Iris pigment epithelial cell (primary cell): ENCODE results near the gene MYL5.
"Not testable (repeated sequence)": the region's sequence is repeated elsewhere in the genome, so short reads cannot be mapped to it uniquely, and the experiment has no call there.

Experiments used
- DNase-seq: peaks from one replicate; pipeline ENCODE4 v3.0.0-alpha.2; 2011; ENCODE audit warnings: low read depth

MYL5 gene

DNA sequence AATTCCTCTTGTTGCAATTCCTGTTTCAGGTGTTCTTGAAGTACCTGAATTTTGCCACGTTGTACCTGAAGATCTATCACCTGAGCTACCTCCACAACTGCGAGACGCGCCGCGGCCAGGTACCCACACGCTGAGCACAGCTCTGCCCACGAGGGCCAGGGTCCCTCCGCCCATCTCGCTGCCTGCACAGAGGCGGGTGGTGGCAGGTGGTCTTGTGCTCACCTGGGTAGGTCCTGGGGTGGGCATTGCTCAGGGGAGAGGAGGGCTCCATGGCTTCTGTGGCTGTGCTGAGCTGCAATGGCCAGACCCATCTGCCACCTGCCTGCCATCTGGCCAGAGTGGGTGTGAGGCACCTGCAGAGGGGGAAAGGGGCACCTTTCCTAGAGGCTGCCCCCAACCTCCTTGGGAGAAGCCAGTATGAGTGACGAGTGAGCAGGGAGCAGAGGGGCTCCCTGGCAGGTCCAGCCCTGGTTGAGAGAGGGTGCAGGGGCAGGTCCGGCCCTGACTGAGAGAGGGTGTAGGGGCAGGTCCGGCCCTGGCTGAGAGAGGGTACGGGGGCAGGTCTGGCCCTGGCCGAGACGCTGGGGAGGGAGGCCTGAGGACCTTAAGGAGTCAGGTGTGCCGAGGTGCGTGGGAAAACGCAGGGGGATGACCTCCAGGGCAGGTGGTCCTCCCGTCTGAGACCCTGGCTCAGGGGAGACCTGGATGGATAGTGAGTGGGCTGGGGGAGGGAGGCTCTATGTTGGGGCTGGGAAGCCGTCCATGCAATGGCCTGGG lies 38.3 kb upstream of the MYL5 start:
- DNase-seq, result no peak

DNA sequence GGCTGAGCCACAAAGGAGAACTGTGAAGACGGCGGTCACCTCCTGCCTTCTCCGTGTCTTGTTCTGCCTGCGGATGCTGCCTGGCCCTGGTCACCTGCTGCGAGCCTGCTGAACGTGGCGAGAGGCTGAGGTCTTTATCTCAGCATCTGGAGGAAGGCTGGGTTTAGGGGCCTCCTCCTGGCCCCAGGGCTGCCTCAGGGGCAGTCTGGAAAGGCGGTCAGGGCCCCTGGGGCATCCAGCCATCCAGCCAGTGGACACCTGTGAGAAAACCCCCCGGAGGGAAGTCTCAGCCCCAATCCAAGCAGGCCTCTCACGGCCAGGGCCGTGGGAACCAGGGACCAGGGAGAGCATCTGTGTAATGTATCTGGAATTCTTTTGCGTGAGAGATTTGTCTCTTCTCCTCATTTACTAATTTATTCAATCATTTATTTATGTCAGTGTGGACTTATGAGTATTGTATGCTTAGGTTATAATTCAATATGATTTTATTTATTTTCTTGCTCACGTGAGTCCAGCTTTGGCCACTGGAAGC lies 37.6 kb upstream of the MYL5 start:
- no peak for DNase-seq

DNA sequence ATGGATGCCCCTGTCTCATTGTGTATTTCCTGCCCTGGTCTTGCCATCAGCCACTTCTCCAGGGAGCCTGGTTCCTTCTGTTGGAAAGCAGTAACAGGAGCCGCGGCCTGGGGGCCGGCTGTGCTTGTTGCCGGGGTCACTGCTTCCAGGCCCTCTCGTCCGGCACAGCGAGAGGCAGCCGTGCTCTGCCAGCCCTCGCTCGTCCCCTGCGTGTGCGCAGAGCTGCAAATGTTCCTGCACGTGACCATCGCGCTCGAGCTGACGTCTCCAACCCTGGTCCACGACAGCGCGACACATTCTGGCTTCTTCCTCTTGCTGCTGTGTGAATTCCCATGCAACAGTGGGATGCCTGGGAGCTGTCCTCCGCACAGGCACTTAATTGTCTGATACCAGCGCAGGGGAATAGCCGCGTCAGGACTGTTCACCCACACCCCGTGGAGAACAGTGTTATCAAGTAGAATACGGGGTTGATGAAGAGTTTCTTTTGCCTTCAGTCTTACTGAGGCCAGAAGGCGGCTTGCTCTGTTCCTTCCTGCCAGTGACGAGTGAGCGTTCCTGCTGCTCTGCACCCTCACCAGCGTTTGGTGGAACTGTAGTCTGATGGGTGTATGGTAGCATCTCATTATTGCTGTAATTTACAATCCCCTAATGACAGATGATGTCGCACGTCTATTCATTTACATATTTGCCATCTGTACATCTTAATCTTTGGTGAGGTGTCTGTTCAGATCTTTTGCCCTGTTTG lies 36.6 kb upstream of the MYL5 start:
- DNase-seq, result no peak

DNA sequence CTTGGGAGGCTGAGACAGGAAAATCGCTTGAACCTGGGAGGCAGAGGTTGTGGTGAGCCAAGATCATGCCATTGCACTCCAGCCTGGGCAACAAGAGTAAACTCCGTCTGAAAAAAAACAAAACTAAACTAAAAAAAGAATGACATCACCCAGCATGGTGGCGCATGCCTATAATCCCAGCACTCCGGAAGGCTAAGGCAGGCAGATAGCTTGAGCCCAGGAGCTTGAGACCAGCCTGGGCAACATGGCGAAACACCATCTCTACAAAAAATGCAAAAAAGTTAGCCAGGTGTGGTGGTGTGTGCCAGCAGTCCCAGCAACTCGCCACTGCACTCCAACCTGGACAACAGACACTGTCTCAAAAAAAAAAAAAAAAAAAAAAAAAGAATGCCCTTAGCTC lies 32.0 kb upstream of the MYL5 start:
- not testable (repeated sequence) for DNase-seq

DNA sequence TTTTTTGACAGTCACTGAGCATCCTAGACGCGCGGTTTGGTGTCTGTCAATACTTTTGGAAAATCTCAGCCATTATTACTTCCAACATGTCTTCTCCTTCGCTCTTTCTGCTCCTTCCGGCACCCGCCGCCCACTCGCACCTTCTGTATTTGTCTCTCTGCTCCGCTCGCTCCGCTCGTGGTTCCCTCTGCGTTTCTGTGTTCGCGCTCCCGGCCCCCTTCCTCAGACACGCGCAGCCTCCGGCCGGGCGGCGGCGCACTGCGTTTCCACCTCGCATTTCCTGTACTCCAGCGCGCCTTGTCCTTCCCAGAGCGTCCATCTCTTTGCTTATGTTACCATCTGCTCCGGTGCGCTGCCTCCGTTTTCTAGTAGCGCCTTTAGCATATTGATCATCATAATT lies 27.9 kb upstream of the MYL5 start:
- no peak for DNase-seq

DNA sequence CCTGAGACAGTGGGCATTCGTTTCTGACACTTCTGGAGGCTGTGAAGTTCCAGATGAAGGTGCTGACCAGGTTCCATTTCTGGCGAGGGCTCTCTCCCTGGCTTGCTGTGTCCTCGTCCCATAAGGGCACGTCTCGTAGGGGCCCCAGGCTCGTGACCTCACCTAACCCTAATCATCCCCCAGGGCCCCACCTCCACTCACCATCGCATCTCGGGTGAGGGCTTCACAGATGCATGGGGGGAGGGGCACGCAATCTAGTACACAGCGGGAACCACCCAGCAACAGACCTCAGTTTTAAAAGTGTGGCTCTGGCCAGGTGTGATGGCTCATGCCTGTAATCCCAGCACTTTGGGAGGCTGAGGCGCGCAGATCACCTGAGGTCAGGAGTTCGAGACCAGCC lies 26.9 kb upstream of the MYL5 start:
- no peak for DNase-seq

DNA sequence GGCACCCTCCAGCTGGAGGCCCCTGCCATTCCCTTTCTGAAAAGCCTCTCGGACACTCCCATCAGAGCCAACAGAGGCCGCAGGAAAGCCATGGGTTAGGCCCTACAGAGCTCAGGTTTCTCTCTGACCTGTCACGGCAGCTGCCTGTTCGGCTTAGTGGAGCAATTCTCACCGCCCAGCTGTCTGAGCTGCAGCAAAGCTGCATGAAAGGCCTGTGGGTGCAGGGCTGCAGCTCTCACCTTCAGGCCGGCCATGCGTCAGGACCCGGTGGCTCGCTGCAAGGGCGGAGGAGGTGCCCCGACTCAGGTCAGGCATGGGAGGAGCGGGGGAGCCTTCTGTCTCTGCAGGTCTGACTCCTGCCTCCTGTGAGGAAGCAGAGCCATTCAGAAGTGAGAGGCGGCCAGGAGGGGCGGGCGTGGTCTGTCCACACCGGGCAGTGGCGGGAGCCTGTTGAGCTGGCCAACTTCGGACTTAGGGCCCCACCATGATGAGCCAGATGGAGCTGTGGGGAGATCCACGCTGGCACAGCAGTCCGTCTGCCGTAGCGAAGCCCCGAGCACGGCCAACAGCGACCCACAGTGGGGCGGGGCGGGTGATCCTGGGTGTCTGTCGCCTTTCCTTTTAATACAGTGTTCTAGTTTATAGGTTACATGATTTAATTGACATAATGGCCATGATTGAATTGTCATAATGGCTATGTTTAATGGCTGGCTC lies 25.6 kb upstream of the MYL5 start:
- DNase-seq, result no peak

DNA sequence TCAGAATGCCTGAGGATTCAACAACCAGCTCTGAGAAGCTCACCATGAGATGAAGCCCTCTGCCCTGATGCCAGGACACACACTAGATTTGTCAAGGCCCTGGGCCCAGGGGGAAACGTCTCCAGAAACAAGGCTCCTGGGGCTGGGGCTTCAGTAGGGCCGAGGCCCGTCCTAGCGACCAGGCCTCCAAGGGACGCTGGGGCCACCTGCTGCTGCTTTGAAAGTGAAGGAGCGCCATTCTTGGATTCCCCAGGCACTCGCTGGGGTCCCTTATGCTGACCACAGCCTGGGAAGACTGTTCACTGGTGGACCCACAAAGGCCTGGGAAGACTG lies 25.1 kb upstream of the MYL5 start:
- no peak for DNase-seq

DNA sequence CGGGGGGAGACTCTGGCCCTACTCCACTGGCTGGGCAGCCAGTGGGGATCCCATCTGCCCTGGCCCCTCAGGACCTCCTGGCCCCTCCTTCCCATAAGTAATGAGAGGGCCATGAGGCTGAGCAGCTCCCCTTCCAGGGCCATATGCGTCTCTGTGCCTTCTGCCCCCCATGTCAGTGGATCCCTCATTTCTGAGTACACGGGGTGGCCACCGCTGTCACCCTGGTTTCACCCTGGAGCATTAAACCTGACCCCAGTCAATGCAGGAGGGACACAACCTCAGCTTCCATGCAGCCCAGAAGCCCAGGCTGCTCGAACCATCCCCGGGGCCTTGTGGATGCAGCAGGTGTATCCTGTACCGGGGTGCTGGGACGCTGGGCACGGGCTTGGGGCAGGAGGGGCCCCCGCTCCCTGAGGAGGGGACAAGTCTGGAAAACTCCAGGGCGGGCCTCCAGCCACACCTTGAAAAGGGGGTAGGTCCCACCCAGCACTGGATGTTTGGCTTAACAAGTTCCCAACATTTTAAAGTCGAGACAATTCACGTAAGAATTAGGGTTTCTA lies 24.5 kb upstream of the MYL5 start:
- no peak for DNase-seq

DNA sequence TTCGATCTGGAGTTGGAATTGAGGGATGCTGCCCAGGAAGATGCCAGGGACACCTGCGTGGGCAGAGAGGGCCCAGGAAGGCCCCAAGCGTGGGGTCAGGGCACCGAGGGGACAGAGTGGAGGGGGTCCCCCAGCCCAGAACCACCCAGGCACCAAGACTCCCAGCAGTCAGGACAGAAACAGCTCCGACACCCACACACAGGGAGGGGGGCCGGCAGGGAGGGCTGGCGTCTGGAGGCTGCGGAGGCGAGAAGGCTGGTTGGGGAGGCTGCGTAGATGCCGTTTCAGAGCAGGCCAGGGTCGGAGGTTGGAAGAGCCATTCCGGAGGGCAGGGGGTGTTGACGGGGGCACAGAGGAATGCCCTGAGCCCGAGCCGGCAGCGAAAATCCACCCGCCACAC lies 23.9 kb upstream of the MYL5 start:
- DNase-seq, result no peak

DNA sequence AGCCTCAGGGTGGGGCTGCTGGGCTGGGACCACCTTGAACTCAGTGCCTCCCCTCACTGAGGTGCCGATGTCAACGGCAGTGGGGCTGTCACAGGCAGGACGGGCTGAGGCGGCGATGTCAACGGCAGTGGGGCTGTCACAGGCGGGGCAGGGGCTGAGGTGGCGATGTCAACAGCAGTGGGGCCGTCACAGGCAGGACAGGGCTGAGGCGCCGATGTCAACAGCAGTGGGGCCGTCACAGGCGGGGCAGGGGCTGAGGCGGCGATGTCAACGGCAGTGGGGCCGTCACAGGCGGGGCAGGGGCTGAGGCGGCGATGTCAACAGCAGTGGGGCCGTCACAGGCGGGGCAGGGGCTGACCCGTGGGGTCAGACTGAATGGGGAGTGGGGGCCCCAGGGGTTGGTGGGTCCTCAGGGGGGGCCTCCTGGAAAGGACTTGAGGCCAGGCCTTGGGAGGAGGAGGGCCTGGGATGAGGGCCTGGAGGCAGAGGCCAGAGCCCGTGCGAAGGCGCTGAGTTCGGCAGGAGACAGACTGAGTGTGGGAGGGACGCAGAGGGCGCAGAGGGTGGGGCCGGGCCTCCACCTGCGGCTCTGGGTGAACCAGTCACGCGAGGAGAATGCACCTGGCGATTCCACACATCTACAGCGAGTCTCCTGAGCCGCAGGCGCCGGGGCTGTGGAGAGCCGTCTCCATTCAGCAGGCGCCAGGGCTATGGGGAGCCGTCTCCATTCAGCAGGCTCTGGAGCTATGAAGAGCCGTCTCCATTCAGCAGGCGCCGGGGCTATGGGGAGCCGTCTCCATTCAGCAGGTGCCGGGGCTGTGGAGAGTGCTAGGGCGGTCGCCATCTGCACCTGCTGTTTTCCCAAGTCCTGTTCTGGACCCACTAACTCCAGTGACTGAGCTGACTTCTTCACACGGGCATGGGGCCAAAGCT lies 23.1 kb upstream of the MYL5 start:
- DNase-seq, result no peak

DNA sequence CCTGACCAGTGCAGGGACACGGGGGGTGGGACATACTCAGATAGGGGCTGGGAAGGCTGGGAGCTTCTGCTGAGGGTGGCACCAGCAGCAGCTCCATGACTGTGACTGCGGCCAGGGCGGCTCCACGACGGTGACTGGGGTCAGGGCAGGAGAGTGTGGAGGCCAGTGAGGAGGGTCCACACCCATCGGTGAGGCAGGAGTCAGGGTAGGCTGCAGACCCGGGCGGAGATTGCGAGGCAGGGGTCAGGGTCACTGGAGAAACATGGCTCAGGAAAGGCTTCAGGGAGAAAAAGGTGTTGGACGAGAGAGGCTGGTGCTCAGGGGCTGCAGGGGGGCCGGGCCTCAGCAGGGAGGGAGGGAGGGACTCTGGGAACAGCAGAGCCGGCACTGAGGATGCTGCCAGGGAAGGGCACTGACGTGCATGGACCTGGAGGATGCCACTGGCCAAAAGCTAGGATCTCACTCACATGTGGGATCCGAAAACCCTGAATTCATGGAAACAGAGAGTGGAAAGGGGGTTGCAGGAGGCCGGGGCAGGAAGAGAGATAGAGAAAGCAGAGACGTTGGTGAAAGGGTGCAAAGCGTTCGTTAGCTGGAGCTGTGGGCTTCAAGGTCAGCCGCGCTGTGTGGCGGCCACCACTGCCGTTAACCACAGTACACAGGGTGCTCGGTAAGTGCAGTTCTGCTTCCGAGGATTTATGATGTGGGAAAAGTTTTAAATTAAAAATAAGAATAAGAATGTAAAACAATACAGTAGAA lies 22.3 kb upstream of the MYL5 start:
- no peak for DNase-seq

DNA sequence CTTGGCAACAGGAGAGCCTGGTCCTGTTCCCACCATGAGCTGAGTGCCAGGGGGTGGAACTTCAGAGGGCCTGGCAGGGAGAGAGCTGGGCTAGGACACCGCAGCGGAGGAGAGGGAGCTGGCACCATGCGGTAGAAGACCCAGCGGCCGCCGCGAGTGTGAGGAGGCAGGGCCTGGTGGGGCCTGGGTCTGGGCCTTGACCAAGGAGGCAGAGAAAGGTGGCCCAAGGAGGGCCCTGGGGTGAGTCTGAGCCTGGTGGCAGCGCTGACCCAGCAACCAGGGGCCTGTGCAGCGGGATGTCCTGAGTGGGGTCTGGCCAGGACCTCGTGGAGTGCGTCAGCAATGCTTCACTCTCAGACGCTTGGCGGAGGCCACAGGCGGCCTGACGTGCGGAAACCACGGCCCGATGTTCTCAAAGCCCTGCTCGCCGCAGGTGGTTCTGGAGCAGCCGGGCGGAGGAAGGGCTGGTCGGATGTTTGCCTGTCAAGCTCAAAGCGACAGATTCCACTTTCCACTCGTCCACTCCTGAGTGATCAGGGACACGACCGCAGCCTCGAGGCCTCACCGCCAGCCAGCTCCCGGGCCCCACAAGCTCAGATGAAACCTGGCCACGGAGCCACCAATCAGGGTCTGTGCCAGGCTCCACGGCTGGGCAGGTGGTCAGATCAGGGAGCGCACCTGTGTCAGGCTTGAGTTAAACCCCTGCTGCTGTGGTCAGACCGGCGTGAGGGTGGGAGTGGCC lies 21.1 kb upstream of the MYL5 start:
- no peak for DNase-seq

DNA sequence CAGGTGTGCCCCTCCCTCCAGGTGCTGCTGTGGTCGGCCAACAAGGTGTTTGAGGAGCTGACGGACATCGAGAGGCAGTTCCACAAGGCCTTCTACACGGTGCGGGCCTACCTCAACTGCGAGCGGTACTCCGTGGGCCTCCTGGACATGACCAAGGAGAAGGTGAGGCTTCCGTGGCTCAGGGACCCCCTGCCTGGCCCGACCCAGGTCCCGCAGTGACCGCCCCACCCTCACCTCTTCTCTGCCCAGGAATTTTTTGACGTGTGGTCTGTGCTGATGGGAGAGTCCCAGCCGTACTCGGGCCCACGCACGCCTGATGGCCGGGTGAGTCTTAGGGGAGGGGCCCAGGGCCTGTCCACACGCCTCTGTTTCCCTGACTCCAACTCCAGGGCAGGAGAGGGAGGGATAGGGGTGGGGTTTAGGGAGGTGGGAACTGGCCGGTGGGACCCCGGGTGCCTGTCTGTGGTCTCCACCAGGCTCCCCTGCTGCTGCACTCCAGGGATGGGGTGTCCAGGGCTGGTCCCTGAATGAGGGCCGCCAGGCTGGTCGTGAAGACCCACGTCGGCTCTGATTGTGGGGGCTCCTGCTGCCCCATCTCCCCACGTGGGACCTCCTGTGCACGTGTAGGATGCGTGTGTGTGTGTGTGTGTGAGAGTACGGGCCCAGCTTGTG lies 20.4 kb upstream of the MYL5 start:
- no peak for DNase-seq

DNA sequence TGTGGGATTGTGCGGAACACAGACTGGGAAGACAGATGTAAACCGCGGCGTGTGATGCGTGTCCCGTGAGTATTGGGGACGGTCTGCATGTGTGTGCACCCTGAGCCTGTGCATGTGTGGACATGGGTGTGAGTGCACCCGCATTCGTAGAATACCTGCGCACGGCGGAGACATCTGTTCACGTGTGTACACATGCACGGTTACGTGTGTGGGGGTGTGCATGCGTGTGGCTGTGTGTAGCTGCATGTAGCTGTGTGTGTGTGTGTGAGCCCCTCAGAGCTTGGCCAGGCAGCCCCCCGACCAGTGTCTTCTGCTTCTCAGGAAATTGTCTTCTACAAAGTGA lies 19.9 kb upstream of the MYL5 start:
- no peak for DNase-seq

DNA sequence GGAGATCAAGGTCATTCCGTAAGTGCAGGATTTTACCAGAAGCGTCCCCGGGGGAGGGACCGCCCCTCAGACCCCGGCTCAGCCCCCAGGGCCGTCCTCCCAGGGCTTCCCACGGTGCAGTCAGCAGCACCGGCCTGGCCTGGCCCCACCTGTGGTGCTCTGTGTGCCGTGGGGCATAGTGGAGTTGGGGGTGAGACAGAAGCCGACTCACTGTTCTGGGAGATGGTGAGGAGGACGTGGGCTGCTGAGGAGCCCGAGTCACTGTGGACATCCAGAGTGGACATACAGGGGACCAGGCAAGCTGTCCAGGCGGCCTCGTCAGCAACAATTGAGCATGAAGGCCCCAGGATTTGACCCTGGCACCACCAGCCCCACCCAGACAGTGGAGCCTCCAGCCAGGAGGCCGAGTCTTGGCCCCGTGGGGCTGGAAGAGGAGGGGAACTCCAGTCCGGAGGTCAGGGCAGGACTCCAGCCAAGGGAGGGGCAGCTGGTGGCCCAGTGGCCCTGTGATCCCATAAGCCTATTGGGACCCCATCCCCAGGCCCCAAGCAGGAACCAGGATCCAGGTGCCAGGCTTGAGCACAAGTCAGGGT lies 19.4 kb upstream of the MYL5 start:
- no peak for DNase-seq

DNA sequence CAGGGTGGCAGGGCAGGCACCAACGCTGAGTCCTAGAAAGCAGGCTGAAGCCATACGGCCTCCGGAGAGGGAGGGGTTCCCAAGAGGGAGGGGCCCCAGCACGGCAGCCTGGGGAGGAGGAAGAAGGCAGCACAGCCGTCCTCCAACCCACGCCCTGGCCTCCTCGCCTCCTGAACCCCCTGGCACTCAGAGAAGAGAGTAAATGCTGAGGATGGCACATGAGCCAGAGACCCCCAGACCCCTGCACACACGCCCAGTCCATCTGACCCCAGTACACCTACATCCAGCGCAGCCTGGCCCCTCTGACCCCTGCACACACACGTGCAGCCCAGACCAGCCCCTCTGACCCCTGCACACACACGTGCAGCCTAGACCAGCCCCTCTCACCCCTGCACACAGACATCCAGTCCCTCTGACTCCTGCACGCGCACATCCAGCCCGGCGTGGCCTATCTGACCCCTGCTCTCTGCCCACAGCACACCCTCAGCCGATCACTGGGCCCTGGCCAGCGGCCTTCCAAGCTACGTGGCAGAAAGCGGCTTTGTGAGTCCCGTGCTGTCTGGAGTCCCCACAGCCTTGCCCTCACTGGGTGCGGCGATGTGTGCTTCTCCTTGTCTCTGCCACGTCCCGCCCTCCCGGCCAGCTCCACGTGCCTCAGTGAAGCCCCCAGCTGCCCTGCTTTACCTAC lies 18.7 kb upstream of the MYL5 start:
- no peak for DNase-seq
